A549 treated with ZK216348 at 1 μM for 4 hours (cell line): ENCODE data around the gene TPST2. TPM values are rescaled to one million over a fixed set of nuclear protein-coding genes. Genes with fewer than 3 reads are reported as not detected.

Experiments used
- total RNA-seq: library from RNA; stranded (reverse); fragments of 200-300 nt; extraction: Qiagen RNA extraction; gene quantifications from 5 replicates; pipeline ENCODE4 v1.2.3, GENCODE V29; 2022; ENCODE audit warnings: low read depth

The TPST2 gene
- 9.6 to 13.0 TPM (median 10.8 TPM) in 5 replicates for total RNA-seq

GRCh38 chr22:26589845-26590736 lies at the start of gene TPST2:
Gene TPST2 (minus strand): TSS chr22:26590132. CDS start chr22:26541630, 48,502 bp downstream.

GRCh38 chr22:26621663-26622062 lies 31.7 kb upstream of the TPST2 start, which contains the start of gene CRYBA4:
Gene CRYBA4 (plus strand): TSS chr22:26621963. CDS start chr22:26622597, 634 bp downstream.

GRCh38 chr22:26617271-26618199 lies 27.6 kb upstream of the TPST2 start, which contains the start of gene CRYBB1:
Gene CRYBB1 (minus strand): TSS chr22:26618027. CDS start chr22:26616319, 1,708 bp downstream.

GRCh38 chr22:26512149-26512793 lies 77.7 kb downstream of the TPST2 start, which contains the start of gene TFIP11:
Gene TFIP11 (minus strand): TSS chr22:26512473. CDS start chr22:26510272, 2,201 bp downstream.

GRCh38 chr22:26483439-26484359 lies 106.2 kb downstream of the TPST2 start, which contains the start of the genes HPS4 and SRRD:
Gene HPS4 (minus strand): TSS chr22:26483783. CDS start chr22:26481762, 2,021 bp downstream.
Gene SRRD (plus strand): TSS chr22:26483877. CDS start chr22:26483891, 14 bp downstream.

Other genes starting within 250 kb of the TPST2 start
- 0.75 to 1.5 TPM (median 1.2 TPM) in 5 replicates for gene ASPHD2, start 160.9 kb downstream of the TPST2 start, total RNA-seq
- 14.6 to 16.7 TPM (median 14.9 TPM) in 5 replicates for gene HPS4, start 106.3 kb downstream of the TPST2 start, total RNA-seq
- gene SRRD, start 106.3 kb downstream of the TPST2 start, total RNA-seq, result 18.2 to 25.9 TPM (median 23.3 TPM) in 5 replicates
- 20.7 to 24.7 TPM (median 23.4 TPM) in 5 replicates for gene TFIP11, start 77.7 kb downstream of the TPST2 start, total RNA-seq
- gene CRYBB1, start 27.9 kb upstream of the TPST2 start, total RNA-seq, result not detected in 5 replicates
- gene CRYBA4, start 31.8 kb upstream of the TPST2 start, total RNA-seq, result not detected in 5 replicates
- 0.22 to 0.48 TPM (median 0.34 TPM) in 5 replicates for gene MIAT, start 67.5 kb upstream of the TPST2 start, total RNA-seq